Heart left ventricle (tissue), 16 donors: Measurements from ENCODE around the gene APRT. TPM values are rescaled to one million over a fixed set of nuclear protein-coding genes. Genes with fewer than 3 reads are reported as not detected.

Experiments
- ATAC-seq, 4 donors: fragments of 200-7000 bp; cut with Tn5 transposase; one replicate each; pipeline ENCODE4 v1.9.1; 2020 to 2022; ENCODE audit warnings: moderate library complexity in 4 of 4, mild to moderate bottlenecking in 3 of 4, moderate number of reproducible peaks in 1 of 4
- DNase-seq, 5 donors: peaks; one replicate each; pipeline ENCODE4 v3.0.0-alpha.2; 2020
- H3K27ac ChIP-seq, 12 donors: fragments of 200-600 bp; sonication (generic) in 4 of 12; one replicate each; pipeline versions ENCODE4 v1.5.0 to v1.8.0; 2016 to 2022; ENCODE audit warnings: mild to moderate bottlenecking in 2 of 12
- H3K27me3 ChIP-seq, 9 donors: fragments of 200-600 bp; sonication (generic) in 2 of 9; one replicate each; pipeline versions ENCODE4 v1.5.1 to v1.8.0; 2016 to 2022; ENCODE audit warnings: mild to moderate bottlenecking in 3 of 9
- H3K36me3 ChIP-seq, 9 donors: fragments of 200-600 bp; sonication (generic) in 2 of 9; one replicate each; pipeline versions ENCODE4 v1.5.0 to v1.8.0; 2018 to 2022; ENCODE audit warnings: mild to moderate bottlenecking in 2 of 9
- H3K4me1 ChIP-seq, 12 donors: fragments of 200-600 bp; sonication (generic) in 4 of 12; one replicate each; pipeline versions ENCODE4 v1.5.0 to v1.8.0; 2016 to 2022; ENCODE audit warnings: mild to moderate bottlenecking in 3 of 12
- H3K4me3 ChIP-seq, 12 donors: fragments of 200-600 bp; sonication (generic) in 4 of 12; one replicate each; pipeline versions ENCODE4 v1.5.0 to v1.8.0; 2017 to 2022; ENCODE audit warnings: mild to moderate bottlenecking in 9 of 12, moderate library complexity in 4 of 12
- H3K9me3 ChIP-seq, 12 donors: fragments of 200-600 bp; sonication (generic) in 4 of 12; one replicate each; pipeline versions ENCODE4 v1.5.0 to v1.8.0; 2016 to 2022; ENCODE audit warnings: mild to moderate bottlenecking in 1 of 12
- CTCF ChIP-seq, 12 donors: fragments of 200-600 bp; sonication (generic) in 4 of 12; IDR thresholded peaks; one replicate each; pipeline versions ENCODE4 v1.5.0 to v1.8.0; 2018 to 2022; ENCODE audit warnings: antibody characterized with exemption in 12 of 12, mild to moderate bottlenecking in 5 of 12
- POLR2A ChIP-seq, 2 donors: fragments of 450-650 bp; IDR thresholded peaks; one replicate each; pipeline ENCODE4 v1.6.1; 2017; ENCODE audit warnings: antibody characterized with exemption in 2 of 2, mild to moderate bottlenecking in 2 of 2, moderate library complexity in 2 of 2
- WGBS, 4 donors: extraction: QIAGEN DNeasy Blood & Tissue Kit in 2 of 4; methylation state at CpG; one replicate each; pipeline versions ENCODE4 v1.1.5 to v1.1.7; 2013 to 2018; 5-methylcytosine and 5-hydroxymethylcytosine counted together
- intact Hi-C, 10 donors: fragments of 100-400 bp; cut with DNase I; formaldehyde crosslinking; loops; one replicate each; pipeline versions ENCODE4 v1.11.1 to v1.14.2; 2022
- polyA plus RNA-seq, 2 donors: library from polyadenylated mRNA; stranded (reverse); fragments of 200-250 nt; gene quantifications; one replicate each; pipeline ENCODE4 v1.2.3, GENCODE V29; 2013
- total RNA-seq, 9 donors: library from RNA; depleted of rRNA in 2 of 9; stranded (reverse); fragments of >200 nt in 2 of 9; fragmentation: NEBNext Ultra II Directional in 3 of 9; extraction: Animal tissue kit (Norgen Biotek cat#: 25700) in 3 of 9; gene quantifications; one replicate each; pipeline versions ENCODE4 v1.1.0 to v1.2.4, GENCODE V29; 2016 to 2023
- donor health status: ischemic (EF 13 %, LVEDD 7.1; RV severe dilation, severe dysfunction).
- donor health status: healthy with polysubstance abuse.
- donor health status: DM: no; HTN: yes; CAD: no.
- donor health status: DM: no; HTN: no; CAD: no.
- donor health status: ischemic (EF 25% LVEDD 6.9; RV normal size, moderate dysfunction).
- donor health status: ischemic (EF 25% LVEDD 5.7; RV mildly dilated, moderate dysfunction).
- donor health status: healthy.
- donor health status: DM: yes; HTN: yes; CAD: no.
- donor health status: ischemic (EF 35%, LVEDD 5.7; RV mildly dilated, moderate dysfunction).
- donor health status: nonischemic (EF 11% LVEDD 7.7; RV severe dilation, severe dysfunction).
- donor health status: DM: yes; HTN: yes; CAD: no.
- donor health status: PGD.
- donor health status: ischemic (EF 29% LVEDD 5.4; RV normal size, mild dysfunction).
- donor health status: nonischemic (EF 23%, LVEDD 6.1; RV moderate dilation, normal function).

APRT gene
- total and polyA plus RNA-seq, 11 donors = 26.6 to 129 (median 45.9) TPM

- TF ChIP-seq POLR2A (IDR thresholded peaks at IDR 0.05) (no peak), CTCF (IDR thresholded peaks at IDR 0.05) (no peak)
- H3K27ac ChIP-seq = peak overlapping the region; percentile 77 to 95 (median 88)
- intact Hi-C loops = loop anchor here in 9 of 10 donors (2.0 kb wide), 2 partner anchors 39 to 41 kb away; no protein-coding TSS in a partner anchor
Observed at GRCh38 chr16:88783391-88784073, 28.2 kb downstream of the APRT start.

GRCh38 chr16:88782454-88783390 is 29.0 kb downstream of the APRT start:
- Histone ChIP-seq H3K4me3 (peak overlapping the region in 9 of 12 donors; percentile 56 to 92 (median 74)), H3K36me3 (no peaks in the 10 kb centered on the region), H3K27ac (peak overlapping the region; percentile 28 to 95 (median 88)), H3K9me3 (no peaks in the 10 kb centered on the region), H3K4me1 (peaks cover 0 to 71% (median 44%) of the 10 kb centered on the region in 12 donors), H3K27me3 (no peaks in the 10 kb centered on the region)
- DNase-seq = no peak
- TF ChIP-seq CTCF (IDR thresholded peaks at IDR 0.05) (no peak), POLR2A (IDR thresholded peaks at IDR 0.05) (no peak)
- ATAC-seq = no peak
- WGBS, 4 donors = 61 to 79% (median 71%) methylated on average over 15 to 16 of the region's 16 CpGs
- intact Hi-C loops = loop anchor here in 1 of 10 donors (2.0 kb wide), 1 partner anchor 38 kb away; no protein-coding TSS in a partner anchor

More at GRCh38 chr16:88783391-88784073, 28.2 kb downstream of the APRT start:
- Histone ChIP-seq H3K4me1 (peaks cover 0 to 63% (median 44%) of the 10 kb centered on the region in 12 donors), H3K4me3 (peak overlapping the region; percentile 56 to 92 (median 70)), H3K9me3 (no peaks in the 10 kb centered on the region), H3K27me3 (no peaks in the 10 kb centered on the region), H3K36me3 (no peaks in the 10 kb centered on the region)
- peak in 3 of 4 donors; percentile 18 to 43 (median 29) for ATAC-seq
- WGBS, 4 donors = 46 to 54% (median 50%) methylated on average over 11 to 27 of the region's 27 CpGs
- no peak for DNase-seq

GRCh38 chr16:88781140-88782077 is 30.3 kb downstream of the APRT start:
- no peak for TF ChIP-seq CTCF (IDR thresholded peaks at IDR 0.05)
- no peak for TF ChIP-seq POLR2A (IDR thresholded peaks at IDR 0.05)
- H3K27ac ChIP-seq = peak overlapping the region in 4 of 12 donors; percentile 18 to 91 (median 60)
- ATAC-seq (peak in 3 of 4 donors; percentile 10 to 20 (median 17)), DNase-seq (no peak)
- H3K36me3 ChIP-seq = peaks cover 0 to 4% (median 0%) of the 10 kb centered on the region in 9 donors
- H3K9me3 ChIP-seq = no peaks in the 10 kb centered on the region
- whole genome bisulfite sequencing, 4 donors = 69 to 80% (median 75%) methylated on average over 20 to 28 of the region's 28 CpGs
- H3K27me3 ChIP-seq = no peaks in the 10 kb centered on the region
- peaks cover 0 to 84% (median 44%) of the 10 kb centered on the region in 12 donors for H3K4me1 ChIP-seq
- H3K4me3 ChIP-seq = peak overlapping the region in 1 of 12 donors; percentile 38
- intact Hi-C loops = loop anchor here in 1 of 10 donors (2.0 kb wide), 1 partner anchor 37 kb away; no protein-coding TSS in a partner anchor
